Measurements from ENCODE around the gene FILIP1L.

FILIP1L gene

GRCh38 chr3:100120012-100120411 lies 5.7 kb upstream of the FILIP1L start:
- DNase-seq (ENCODE audit: extremely low read depth, insufficient read length) = no peak
- TF ChIP-seq CTCF (IDR thresholded peaks at IDR 0.05; ENCODE audit: insufficient read depth, low read length, poor library complexity, severe bottlenecking) = no peak
- Histone ChIP-seq H3K4me3 (replicated peaks; ENCODE audit: low read depth, low read length) (no peak overlapping the region), H3K36me3 (ENCODE audit: control insufficient read depth, insufficient read depth, low read length) (no peaks in the 10 kb centered on the region), H3K27me3 (replicated peaks; ENCODE audit: control insufficient read depth, insufficient read depth, low read length) (no peaks in the 10 kb centered on the region)

GRCh38 chr3:100117093-100117492 lies 2.8 kb upstream of the FILIP1L start:
- no peak overlapping the region for H3K4me3 ChIP-seq (replicated peaks; ENCODE audit: low read depth, low read length)
- H3K36me3 ChIP-seq (ENCODE audit: control insufficient read depth, insufficient read depth, low read length) = no peaks in the 10 kb centered on the region
- no peaks in the 10 kb centered on the region for H3K27me3 ChIP-seq (replicated peaks; ENCODE audit: control insufficient read depth, insufficient read depth, low read length)
- no peak for DNase-seq (ENCODE audit: extremely low read depth, insufficient read length)
- TF ChIP-seq CTCF (IDR thresholded peaks at IDR 0.05; ENCODE audit: insufficient read depth, low read length, poor library complexity, severe bottlenecking) = no peak

DNA sequence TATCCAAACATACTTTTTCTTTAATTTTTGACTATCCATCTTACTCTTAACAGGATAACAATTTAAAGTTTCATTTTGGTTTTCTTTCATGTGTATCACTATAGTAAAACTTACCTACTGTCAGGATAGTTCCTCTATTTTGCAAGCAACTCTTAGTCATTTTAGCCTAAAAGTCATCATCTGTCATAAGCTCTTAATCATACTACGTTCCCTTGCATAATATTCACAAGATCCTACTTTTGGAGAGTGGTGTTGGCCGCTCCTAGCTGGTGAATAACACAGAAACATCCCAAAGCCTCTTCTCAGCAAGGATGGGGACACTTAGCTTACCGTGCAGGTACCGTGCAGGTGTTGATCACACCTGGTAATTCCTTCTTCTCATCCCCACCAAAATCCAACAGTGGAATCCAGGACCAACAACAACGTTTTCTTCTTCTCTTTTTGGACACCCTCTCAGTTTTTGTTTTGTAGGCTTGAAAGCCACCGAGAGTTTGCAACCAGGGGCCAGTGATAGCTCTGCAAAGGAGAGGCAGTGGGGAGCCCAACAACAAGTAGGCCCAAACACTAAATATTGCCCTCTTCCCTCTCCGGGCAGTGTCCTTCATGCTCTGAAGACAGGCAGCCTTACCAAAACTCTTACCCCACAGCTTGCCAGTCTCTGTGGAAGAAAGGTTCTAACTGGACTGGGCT lies 433 bp downstream of the FILIP1L start:
- Histone ChIP-seq H3K36me3 (ENCODE audit: control insufficient read depth, insufficient read depth, low read length) (no peaks in the 10 kb centered on the region), H3K4me3 (replicated peaks; ENCODE audit: low read depth, low read length) (no peak overlapping the region), H3K27me3 (replicated peaks; ENCODE audit: control insufficient read depth, insufficient read depth, low read length) (no peaks in the 10 kb centered on the region)
- DNase-seq (ENCODE audit: extremely low read depth, insufficient read length) = no peak
- TF ChIP-seq CTCF (IDR thresholded peaks at IDR 0.05; ENCODE audit: insufficient read depth, low read length, poor library complexity, severe bottlenecking) = no peak

- Histone ChIP-seq H3K27me3 (replicated peaks; ENCODE audit: control insufficient read depth, insufficient read depth, low read length) (no peaks in the 10 kb centered on the region), H3K36me3 (ENCODE audit: control insufficient read depth, insufficient read depth, low read length) (no peaks in the 10 kb centered on the region), H3K4me3 (replicated peaks; ENCODE audit: low read depth, low read length) (no peak overlapping the region)
- no peak for TF ChIP-seq CTCF (IDR thresholded peaks at IDR 0.05; ENCODE audit: insufficient read depth, low read length, poor library complexity, severe bottlenecking)
- no peak for DNase-seq (ENCODE audit: extremely low read depth, insufficient read length)
Observed at GRCh38 chr3:100111728-100112127, 2.6 kb downstream of the FILIP1L start.

- no peak for DNase-seq (ENCODE audit: extremely low read depth, insufficient read length)
- Histone ChIP-seq H3K27me3 (replicated peaks; ENCODE audit: control insufficient read depth, insufficient read depth, low read length) (no peaks in the 10 kb centered on the region), H3K4me3 (replicated peaks; ENCODE audit: low read depth, low read length) (no peak overlapping the region), H3K36me3 (ENCODE audit: control insufficient read depth, insufficient read depth, low read length) (no peaks in the 10 kb centered on the region)
- TF ChIP-seq CTCF (IDR thresholded peaks at IDR 0.05; ENCODE audit: insufficient read depth, low read length, poor library complexity, severe bottlenecking) = no peak
Observed at GRCh38 chr3:100110162-100110561, 4.1 kb downstream of the FILIP1L start.

Measured in GM06990 (cell line).